IMR-90 (cell line): Measurements from ENCODE around the gene SRSF5. TPM values are rescaled to one million over a fixed set of nuclear protein-coding genes. Genes with fewer than 3 reads are reported as not detected.

Source experiments
- ATAC-seq: fragments of 200-7000 bp; cut with Tn5 transposase; 2 replicates; pipeline ENCODE4 v1.9.1; 2020; ENCODE audit warnings: low read depth, mild to moderate bottlenecking, moderate library complexity
- BruUV-seq: library from RNA; stranded (reverse); fragments of 400-500 nt; replicated peaks from 2 replicates; lab custom pipeline; 2021; lab: Mats Ljungman, UMichigan
- CTCF ChIA-PET: fragments of 300-600 bp; formaldehyde crosslinking; extraction: SDS; loops from one replicate; lab custom pipeline; 2021; ENCODE audit warnings: antibody characterized with exemption; lab: Yijun Ruan, JAX
- POLR2A ChIA-PET: fragments of 300-600 bp; sonication (Branson Sonifier 250); formaldehyde crosslinking; loops from one replicate; lab custom pipeline; 2022; ENCODE audit warnings: antibody characterized with exemption; ENCODE audit not compliant: unreplicated experiment; lab: Charles Lee
- DNase-seq: peaks from one replicate; pipeline ENCODE4 v3.0.0; 2013
- H2AFZ ChIP-seq: replicated peaks from 2 replicates; pipeline ENCODE3; 2013; ENCODE audit warnings: low read length, mild to moderate bottlenecking; ENCODE audit not compliant: poor library complexity
- H2AK5ac ChIP-seq: 2 replicates; pipeline ENCODE4 v1.6.1; 2013; ENCODE audit warnings: low read depth, low read length, inconsistent platforms
- H2AK9ac ChIP-seq: replicated peaks from 2 replicates; pipeline ENCODE3; 2013; ENCODE audit warnings: mild to moderate bottlenecking, low read depth, low read length, moderate library complexity; ENCODE audit not compliant: poor library complexity
- H2BK120ac ChIP-seq: 2 replicates; pipeline ENCODE4 v1.6.1; 2013; ENCODE audit warnings: low read depth, low read length, inconsistent platforms
- H2BK15ac ChIP-seq: 3 replicates; pipeline ENCODE4 v1.6.1; 2013; ENCODE audit warnings: low read depth, low read length, inconsistent platforms
- H2BK20ac ChIP-seq: 2 replicates; pipeline ENCODE4 v1.6.1; 2013; ENCODE audit warnings: low read depth, mild to moderate bottlenecking, inconsistent platforms, low read length, moderate library complexity
- H2BK5ac ChIP-seq: 2 replicates; pipeline ENCODE4 v1.6.1; 2013; ENCODE audit warnings: mild to moderate bottlenecking, low read depth, low read length, inconsistent platforms; ENCODE audit not compliant: poor library complexity, severe bottlenecking
- H3K14ac ChIP-seq: replicated peaks from 2 replicates; pipeline ENCODE4 v1.6.1; 2013; ENCODE audit warnings: low read depth, low read length, inconsistent platforms
- H3K18ac ChIP-seq: 2 replicates; pipeline ENCODE4 v1.6.1; 2013; ENCODE audit warnings: low read depth, low read length, control low read depth
- H3K23ac ChIP-seq: 2 replicates; pipeline ENCODE4 v1.6.1; 2013; ENCODE audit warnings: low read depth, low read length, inconsistent platforms
- H3K27ac ChIP-seq: 2 replicates; pipeline ENCODE4 v1.5.1; 2013; ENCODE audit warnings: mild to moderate bottlenecking, control low read depth, low read length; ENCODE audit not compliant: insufficient read depth
- H3K27me3 ChIP-seq: 2 replicates; pipeline ENCODE4 v1.6.1; 2013; ENCODE audit warnings: low read length; ENCODE audit not compliant: control insufficient read depth, insufficient read depth
- H3K36me3 ChIP-seq: 2 replicates; pipeline ENCODE4 v1.6.1; 2013; ENCODE audit warnings: low read length, mixed read lengths; ENCODE audit not compliant: control insufficient read depth, insufficient read depth
- H3K4ac ChIP-seq: 2 replicates; pipeline ENCODE4 v1.6.1; 2013; ENCODE audit warnings: low read depth, low read length, inconsistent platforms
- H3K4me1 ChIP-seq: 2 replicates; pipeline ENCODE4 v1.6.1; 2013; ENCODE audit warnings: low read length, mixed read lengths; ENCODE audit not compliant: control insufficient read depth, insufficient read depth
- H3K4me2 ChIP-seq: 2 replicates; pipeline ENCODE4 v1.6.1; 2013; ENCODE audit warnings: low read depth, mild to moderate bottlenecking, control low read depth, low read length, moderate library complexity
- H3K4me3 ChIP-seq: 2 replicates; pipeline ENCODE4 v1.5.1; 2013; ENCODE audit warnings: low read depth, mild to moderate bottlenecking, control low read depth, low read length, moderate library complexity; ENCODE audit not compliant: insufficient read depth
- H3K56ac ChIP-seq: 2 replicates; pipeline ENCODE4 v1.6.1; 2013; ENCODE audit warnings: low read length, inconsistent platforms; ENCODE audit not compliant: insufficient read depth; ENCODE audit errors: extremely low read depth
- H3K79me1 ChIP-seq, 2 experiments: 2 replicates each; pipeline ENCODE4 v1.6.1; 2013; ENCODE audit warnings: low read length in 2 of 2, inconsistent platforms in 1 of 2, low read depth in 1 of 2
- H3K9ac ChIP-seq: 2 replicates; pipeline ENCODE4 v1.6.1; 2013; ENCODE audit warnings: low read depth, low read length, control low read depth
- H3K9me1 ChIP-seq: 2 replicates; pipeline ENCODE4 v1.6.1; 2013; ENCODE audit warnings: low read length, inconsistent platforms; ENCODE audit not compliant: insufficient read depth
- H3K9me3 ChIP-seq: 2 replicates; pipeline ENCODE4 v1.6.1; 2013; ENCODE audit warnings: low read length; ENCODE audit not compliant: control insufficient read depth, insufficient read depth
- H4K20me1 ChIP-seq: 2 replicates; pipeline ENCODE4 v1.6.1; 2013; ENCODE audit warnings: low read length, inconsistent platforms; ENCODE audit not compliant: insufficient read depth
- H4K5ac ChIP-seq: 2 replicates; pipeline ENCODE4 v1.6.1; 2013; ENCODE audit warnings: mild to moderate bottlenecking, low read depth, low read length, control low read depth
- H4K8ac ChIP-seq, 2 experiments: 2 replicates each; pipeline ENCODE4 v1.6.1; 2013; ENCODE audit warnings: low read depth in 2 of 2, low read length in 2 of 2, control low read depth in 1 of 2, inconsistent platforms in 1 of 2
- H4K91ac ChIP-seq: 2 replicates; pipeline ENCODE4 v1.6.1; 2013; ENCODE audit warnings: low read depth, low read length, inconsistent platforms; ENCODE audit not compliant: insufficient read depth
- POLR2A ChIP-seq: IDR thresholded peaks from 2 replicates; pipeline ENCODE4 v1.6.1; 2012; ENCODE audit warnings: mild to moderate bottlenecking, low read depth, low read length
- RCOR1 ChIP-seq: IDR thresholded peaks from 2 replicates; pipeline ENCODE4 v1.6.1; 2012; ENCODE audit warnings: mild to moderate bottlenecking, low read length, improper control_type of control experiment; ENCODE audit not compliant: insufficient replicate concordance
- WGBS, 2 experiments: methylation state at CpG; one replicate each; pipeline versions ENCODE4 v1.1.5 to v1.1.7; 2013; ENCODE audit warnings: missing lambda C conversion rate in 2 of 2; ENCODE audit not compliant: insufficient read length in 1 of 2; ENCODE audit errors: extremely low coverage in 2 of 2; 5-methylcytosine and 5-hydroxymethylcytosine counted together
- dilution Hi-C: fragments of 300-500 bp; cut with HindIII; formaldehyde crosslinking; loops from one replicate; pipeline ENCODE4 v1.14.3; 2018; ENCODE audit warnings: low sequenced_read_pairs; ENCODE audit not compliant: unreplicated experiment
- in situ Hi-C: fragments of 300-500 bp; cut with MboI; formaldehyde crosslinking; loops from 3 replicates; pipeline ENCODE4 v1.14.3; 2019; ENCODE audit warnings: low sequenced_read_pairs, inconsistent platforms, mixed read lengths
- intact Hi-C: fragments of 100-400 bp; cut with micrococcal nuclease; formaldehyde crosslinking; loops from 2 replicates; pipeline ENCODE4 v1.10.0; 2022
- polyA plus RNA-seq, 3 experiments: library from polyadenylated mRNA; depleted of rRNA; stranded (reverse); fragments of >200 nt; gene quantifications; 2 replicates each; pipeline ENCODE4 v1.2.3, GENCODE V29; 2012; ENCODE audit warnings: low replicate concordance in 1 of 3
- total RNA-seq: library from RNA; depleted of rRNA; stranded (reverse); fragments of >200 nt; gene quantifications from 2 replicates; pipeline ENCODE4 v1.2.3, GENCODE V29; 2012

Gene SRSF5
- total and polyA plus RNA-seq, 2 of the 4 experiments (the other 2 are of a cell fraction), result 29.4 to 229 TPM

- BruUV-seq, result no TSS peak
- no peak overlapping the region for H3K4me2 ChIP-seq
- CTCF ChIA-PET, result interaction anchor here (0.6 kb wide), 1 partner anchor 489 kb away, joined by 5 read pairs; no protein-coding TSS in a partner anchor
Measured at GRCh38 chr14:69807192-69807591, 40.2 kb downstream of the SRSF5 start.

More at GRCh38 chr14:69807192-69807591, 40.2 kb downstream of the SRSF5 start:
- dilution Hi-C loops, result no loop called here
- Histone ChIP-seq H2AFZ (no peak overlapping the region), H4K91ac (no peak overlapping the region), H2BK5ac (no peak overlapping the region), H3K14ac (no peak overlapping the region), H3K4me3 (no peak overlapping the region), H3K9ac (no peak overlapping the region), H3K36me3 (no peaks in the 10 kb centered on the region), H4K20me1 (no peaks in the 10 kb centered on the region), H4K5ac (no peak overlapping the region), H3K79me1 (no peaks in the 10 kb centered on the region), H2BK20ac (no peak overlapping the region), H3K23ac (no peak overlapping the region), H2BK120ac (no peak overlapping the region), H3K18ac (no peak overlapping the region), H3K9me3 (no peaks in the 10 kb centered on the region), H4K8ac (no peak overlapping the region), H3K4me1 (no peaks in the 10 kb centered on the region), H2AK9ac (no peak overlapping the region), H2AK5ac (no peak overlapping the region), H3K9me1 (no peaks in the 10 kb centered on the region), H2BK15ac (no peak overlapping the region), H3K4ac (no peak overlapping the region), H3K27ac (no peak overlapping the region), H3K27me3 (peaks cover 19% of the 10 kb centered on the region), H3K56ac (no peak overlapping the region)
- no peak for ATAC-seq
- POLR2A ChIA-PET, result interaction anchor here (0.7 kb wide), 1 partner anchor 201 kb away, joined by 8 read pairs; no protein-coding TSS in a partner anchor
- in situ Hi-C loops, result no loop called here
- intact Hi-C loops, result no loop called here
- no peak for TF ChIP-seq RCOR1
- no peak for TF ChIP-seq POLR2A
- no peak for DNase-seq
- no CpG with 5 or more reads among the region's 1 CpG for WGBS, 2 experiments
